HG03097 (cell line): ENCODE data around the gene YARS2.

Experiments
- ATAC-seq: cut with Tn5 transposase; IDR thresholded peaks from one replicate; pipeline ENCODE4 v1.9.1; 2021; ENCODE audit not compliant: unreplicated experiment, low FRiP score

YARS2 gene

GRCh38 chr12:32755654-32756475 is at the start of gene YARS2:
YARS2 (minus strand) TSS chr12:32755897; CDS start chr12:32755874, 23 bp downstream.
- peak; percentile 92 for ATAC-seq

- no peak for ATAC-seq
Measured at GRCh38 chr12:32804301-32804700, 48.6 kb upstream of the YARS2 start.

- ATAC-seq = no peak
Measured at GRCh38 chr12:32801269-32801980, 45.7 kb upstream of the YARS2 start.

GRCh38 chr12:32794281-32794680 is 38.6 kb upstream of the YARS2 start:
- ATAC-seq = no peak

GRCh38 chr12:32789916-32790315 is 34.2 kb upstream of the YARS2 start:
- no peak for ATAC-seq

GRCh38 chr12:32789446-32789845 is 33.7 kb upstream of the YARS2 start:
- no peak for ATAC-seq

GRCh38 chr12:32788405-32788804 is 32.7 kb upstream of the YARS2 start:
- no peak for ATAC-seq

- ATAC-seq = no peak
Measured at GRCh38 chr12:32785557-32785956, 29.9 kb upstream of the YARS2 start.

- ATAC-seq = no peak
Measured at GRCh38 chr12:32783029-32783428, 27.3 kb upstream of the YARS2 start.

- ATAC-seq = no peak
Measured at GRCh38 chr12:32780071-32780470, 24.4 kb upstream of the YARS2 start.

GRCh38 chr12:32777691-32778175 is 22.0 kb upstream of the YARS2 start:
- ATAC-seq = no peak

- no peak for ATAC-seq
Measured at GRCh38 chr12:32777159-32777558, 21.5 kb upstream of the YARS2 start.

GRCh38 chr12:32776258-32776657 is 20.6 kb upstream of the YARS2 start:
- ATAC-seq = no peak

GRCh38 chr12:32773691-32774090 is 18.0 kb upstream of the YARS2 start:
- no peak for ATAC-seq

GRCh38 chr12:32770141-32770540 is 14.4 kb upstream of the YARS2 start:
- no peak for ATAC-seq

GRCh38 chr12:32768518-32768917 is 12.8 kb upstream of the YARS2 start:
- ATAC-seq = no peak

- ATAC-seq = no peak
Measured at GRCh38 chr12:32765906-32766305, 10.2 kb upstream of the YARS2 start.

- ATAC-seq = no peak
Measured at GRCh38 chr12:32761716-32762115, 6.0 kb upstream of the YARS2 start.

GRCh38 chr12:32757157-32757556 is 1.5 kb upstream of the YARS2 start:
- ATAC-seq = no peak

GRCh38 chr12:32756476-32757066 is 874 bp upstream of the YARS2 start:
- no peak for ATAC-seq

- peak; percentile 73 for ATAC-seq
Measured at GRCh38 chr12:32755051-32755653, 545 bp downstream of the YARS2 start.
